Colonic mucosa (tissue), 4 donors: ENCODE data around the gene MYH8. TPM values are rescaled to one million over a fixed set of nuclear protein-coding genes. Genes with fewer than 3 reads are reported as not detected.

Source experiments
- DNase-seq: peaks from one replicate; pipeline ENCODE4 v3.0.0-alpha.2; 2020
- H3K27ac ChIP-seq: fragments of 200-600 bp; one replicate; pipeline ENCODE4 v1.8.0; 2021
- H3K27me3 ChIP-seq: fragments of 200-600 bp; one replicate; pipeline ENCODE4 v1.8.0; 2021
- H3K36me3 ChIP-seq: fragments of 200-600 bp; one replicate; pipeline ENCODE4 v1.8.0; 2021
- H3K4me1 ChIP-seq: fragments of 200-600 bp; one replicate; pipeline ENCODE4 v1.8.0; 2021; ENCODE audit warnings: mild to moderate bottlenecking
- H3K4me3 ChIP-seq: fragments of 200-600 bp; one replicate; pipeline ENCODE4 v1.8.0; 2021
- H3K9ac ChIP-seq, 2 donors: one replicate each; pipeline ENCODE4 v1.7.0; 2013; ENCODE audit warnings: control low read depth in 2 of 2, low read depth in 2 of 2, low read length in 2 of 2
- H3K9me3 ChIP-seq: fragments of 200-600 bp; one replicate; pipeline ENCODE4 v1.8.0; 2021
- intact Hi-C: fragments of 100-400 bp; cut with DNase I; formaldehyde crosslinking; loops from one replicate; pipeline ENCODE4 v1.14.1; 2022
- total RNA-seq, 2 donors: library from RNA; stranded (reverse); fragmentation: NEBNext Ultra II Directional in 1 of 2; extraction: Animal tissue kit (Norgen Biotek cat#: 25700) in 1 of 2; gene quantifications; one replicate each; pipeline ENCODE4 v1.2.1, GENCODE V29; 2021
- TF ChIP-seq, protein P1 (sequence below): fragments of 200-600 bp; IDR thresholded peaks from one replicate; pipeline ENCODE4 v1.8.0; 2022; ENCODE audit warnings: antibody characterized with exemption, mild to moderate bottlenecking
- donor health status: healthy.
- donor health status: DM: no; HTN: no; CAD: no.
- donor health status: DM: no; HTN: no; CAD: no.

Gene MYH8
- total RNA-seq, 2 donors from 2014 or later: not detected

DNA sequence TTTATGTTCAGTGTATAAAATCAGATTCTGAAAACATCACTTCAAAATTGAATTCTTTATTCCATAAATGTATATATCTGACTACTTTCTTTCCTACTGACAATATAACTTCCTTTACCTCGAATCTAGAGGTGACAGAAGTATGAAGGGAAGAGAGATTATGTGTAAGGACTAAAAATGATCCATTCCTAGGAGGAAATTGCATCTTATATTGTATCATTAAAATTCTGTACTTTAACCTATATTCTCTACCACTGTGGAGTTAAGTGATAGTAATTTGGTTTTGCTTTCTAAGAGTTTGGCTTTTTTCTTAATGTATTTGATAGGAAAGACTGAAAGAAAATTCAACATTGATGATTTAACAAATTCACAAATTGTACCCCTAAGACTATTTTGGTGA is 36.2 kb upstream of the MYH8 start:
- TF ChIP-seq, protein P1, sequence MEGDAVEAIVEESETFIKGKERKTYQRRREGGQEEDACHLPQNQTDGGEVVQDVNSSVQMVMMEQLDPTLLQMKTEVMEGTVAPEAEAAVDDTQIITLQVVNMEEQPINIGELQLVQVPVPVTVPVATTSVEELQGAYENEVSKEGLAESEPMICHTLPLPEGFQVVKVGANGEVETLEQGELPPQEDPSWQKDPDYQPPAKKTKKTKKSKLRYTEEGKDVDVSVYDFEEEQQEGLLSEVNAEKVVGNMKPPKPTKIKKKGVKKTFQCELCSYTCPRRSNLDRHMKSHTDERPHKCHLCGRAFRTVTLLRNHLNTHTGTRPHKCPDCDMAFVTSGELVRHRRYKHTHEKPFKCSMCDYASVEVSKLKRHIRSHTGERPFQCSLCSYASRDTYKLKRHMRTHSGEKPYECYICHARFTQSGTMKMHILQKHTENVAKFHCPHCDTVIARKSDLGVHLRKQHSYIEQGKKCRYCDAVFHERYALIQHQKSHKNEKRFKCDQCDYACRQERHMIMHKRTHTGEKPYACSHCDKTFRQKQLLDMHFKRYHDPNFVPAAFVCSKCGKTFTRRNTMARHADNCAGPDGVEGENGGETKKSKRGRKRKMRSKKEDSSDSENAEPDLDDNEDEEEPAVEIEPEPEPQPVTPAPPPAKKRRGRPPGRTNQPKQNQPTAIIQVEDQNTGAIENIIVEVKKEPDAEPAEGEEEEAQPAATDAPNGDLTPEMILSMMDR: no peak
- H3K27me3 ChIP-seq: no peaks in the 10 kb centered on the region
- H3K4me3 ChIP-seq: no peak overlapping the region
- DNase-seq: no peak
- H3K4me1 ChIP-seq: no peaks in the 10 kb centered on the region
- intact Hi-C loops: no loop called here
- no peaks in the 10 kb centered on the region for H3K9me3 ChIP-seq
- no peak overlapping the region for H3K27ac ChIP-seq
- H3K36me3 ChIP-seq: no peaks in the 10 kb centered on the region
- H3K9ac ChIP-seq: no peak overlapping the region

DNA sequence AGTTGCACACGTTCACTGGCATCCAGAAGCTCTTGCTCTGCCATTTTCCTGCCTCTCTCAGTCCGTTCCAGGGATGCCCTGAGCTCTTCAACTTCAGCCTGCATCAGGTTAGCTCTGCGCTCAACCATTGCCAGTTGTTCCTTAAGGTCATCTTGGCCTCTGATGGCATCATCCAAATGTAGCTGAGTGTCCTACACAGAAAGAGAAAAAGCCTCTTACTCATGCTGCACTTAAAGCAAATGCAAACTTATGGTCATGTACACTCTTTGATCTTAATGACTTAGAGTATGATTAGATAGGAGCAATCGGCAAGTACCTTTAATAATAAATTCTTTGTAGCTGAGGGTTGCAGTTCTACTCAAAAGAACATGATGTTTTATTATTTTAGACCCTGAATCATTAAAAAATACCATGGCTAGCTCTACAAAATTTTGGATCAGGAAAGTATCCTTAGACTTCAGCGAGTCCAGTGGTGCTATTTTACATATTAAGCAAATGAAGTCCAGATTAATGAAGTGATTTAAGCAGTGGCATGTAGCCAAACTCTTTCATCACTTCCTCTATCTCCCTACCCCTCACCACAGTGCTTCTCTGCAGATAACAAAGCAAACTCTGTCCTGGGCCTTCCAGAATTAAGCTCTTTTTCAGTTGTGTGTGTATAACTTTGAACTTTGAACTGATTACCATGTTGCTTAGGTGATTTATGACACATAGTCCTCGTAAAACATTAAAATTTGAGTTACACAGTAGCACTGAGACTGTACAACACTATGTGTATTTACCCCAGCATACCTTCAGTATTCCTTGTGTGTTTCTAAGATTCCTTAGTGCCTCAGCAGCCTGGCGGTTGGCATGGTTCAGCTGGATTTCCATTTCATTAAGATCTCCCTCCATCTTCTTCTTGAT is 25.5 kb upstream of the MYH8 start:
- H3K9me3 ChIP-seq: no peaks in the 10 kb centered on the region
- no peaks in the 10 kb centered on the region for H3K27me3 ChIP-seq
- TF ChIP-seq, protein P1: no peak
- H3K4me3 ChIP-seq: no peak overlapping the region
- H3K27ac ChIP-seq: peak overlapping the region; percentile 67
- H3K4me1 ChIP-seq: no peaks in the 10 kb centered on the region
- no peak overlapping the region for H3K9ac ChIP-seq
- no peaks in the 10 kb centered on the region for H3K36me3 ChIP-seq
- intact Hi-C loops: no loop called here
- DNase-seq: peak; percentile 39

DNA sequence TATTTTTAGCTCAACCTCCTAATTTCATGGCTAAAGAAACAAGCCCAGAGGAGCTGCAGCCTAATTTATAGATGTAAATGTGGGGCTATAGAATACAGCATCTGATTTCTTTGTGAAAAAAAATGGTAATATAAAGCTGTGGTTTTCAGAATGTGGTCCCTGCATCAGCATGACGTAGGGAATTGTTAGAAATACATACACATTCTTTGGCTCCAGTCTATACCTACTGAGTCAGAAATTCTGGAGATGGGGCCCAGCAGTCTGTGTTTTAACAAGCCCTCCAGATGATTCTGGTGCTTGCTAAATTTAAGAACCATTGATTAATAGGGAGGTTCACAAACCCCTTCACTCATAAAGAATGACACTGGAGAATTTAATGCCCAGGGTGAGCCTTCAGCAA is 18.1 kb upstream of the MYH8 start:
- intact Hi-C loops: no loop called here
- no peak for DNase-seq
- H3K4me1 ChIP-seq: no peaks in the 10 kb centered on the region
- no peaks in the 10 kb centered on the region for H3K9me3 ChIP-seq
- TF ChIP-seq, protein P1: no peak
- no peaks in the 10 kb centered on the region for H3K27me3 ChIP-seq
- H3K27ac ChIP-seq: no peak overlapping the region
- H3K36me3 ChIP-seq: no peaks in the 10 kb centered on the region
- H3K9ac ChIP-seq: no peak overlapping the region
- no peak overlapping the region for H3K4me3 ChIP-seq

DNA sequence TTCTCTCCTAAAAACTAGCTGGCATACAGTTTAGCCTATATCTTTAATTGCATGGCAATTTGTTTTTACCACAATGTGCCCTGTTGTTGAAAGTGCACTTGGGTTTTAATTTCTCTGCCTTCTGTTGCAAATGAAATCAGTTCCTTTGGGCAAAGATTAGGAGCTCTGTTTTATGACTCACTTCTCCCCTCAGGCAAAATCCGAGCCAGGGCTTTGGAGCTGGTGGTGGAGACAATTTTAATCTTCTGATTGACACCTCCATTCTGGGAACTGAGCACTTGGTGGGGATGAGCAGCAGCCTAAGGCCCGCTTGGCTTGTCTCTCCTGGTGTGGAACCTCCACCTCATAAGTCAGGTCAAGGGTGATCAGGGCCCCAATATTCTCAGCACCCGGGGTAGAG is 13.3 kb upstream of the MYH8 start:
- intact Hi-C loops: no loop called here
- Histone ChIP-seq H3K4me1 (no peaks in the 10 kb centered on the region), H3K27ac (no peak overlapping the region), H3K9ac (no peak overlapping the region), H3K27me3 (no peaks in the 10 kb centered on the region), H3K36me3 (no peaks in the 10 kb centered on the region), H3K9me3 (no peaks in the 10 kb centered on the region), H3K4me3 (no peak overlapping the region)
- TF ChIP-seq, protein P1: no peak
- no peak for DNase-seq

DNA sequence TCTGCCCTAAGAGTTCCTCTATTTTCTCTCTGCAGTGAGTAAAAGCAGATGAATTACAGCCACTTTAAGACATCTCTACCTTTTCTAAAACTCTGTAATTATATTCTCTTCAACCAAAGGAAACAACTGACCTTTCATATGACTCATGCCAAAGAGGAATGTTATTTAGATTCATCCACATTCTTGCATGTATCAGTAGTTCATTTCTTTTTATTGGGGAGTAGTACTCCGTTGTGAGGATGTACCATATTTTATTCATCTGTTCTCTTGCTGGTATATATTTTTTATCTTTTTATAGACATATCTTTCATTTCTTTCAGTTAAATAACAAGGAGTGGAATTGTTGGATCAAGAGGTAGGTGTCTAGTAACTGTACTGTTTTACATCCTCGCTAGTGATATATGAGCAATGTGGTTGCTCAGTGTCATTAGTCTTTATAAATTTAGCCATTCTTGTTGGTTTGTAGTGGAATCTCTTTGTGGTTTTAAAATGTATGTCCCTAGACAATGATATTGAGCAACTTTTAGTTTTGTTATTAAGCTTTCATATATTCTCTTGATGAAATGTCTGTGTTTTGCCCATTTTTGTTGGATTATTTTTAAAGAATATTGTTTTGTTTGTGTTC is 7.8 kb upstream of the MYH8 start:
- Histone ChIP-seq H3K27ac (no peak overlapping the region), H3K4me3 (no peak overlapping the region), H3K9ac (no peak overlapping the region), H3K4me1 (no peaks in the 10 kb centered on the region), H3K9me3 (no peaks in the 10 kb centered on the region), H3K36me3 (no peaks in the 10 kb centered on the region), H3K27me3 (no peaks in the 10 kb centered on the region)
- no peak for DNase-seq
- TF ChIP-seq, protein P1: no peak
- intact Hi-C loops: no loop called here
